ENCODE results near the gene ZSWIM7.

The ZSWIM7 gene

DNA sequence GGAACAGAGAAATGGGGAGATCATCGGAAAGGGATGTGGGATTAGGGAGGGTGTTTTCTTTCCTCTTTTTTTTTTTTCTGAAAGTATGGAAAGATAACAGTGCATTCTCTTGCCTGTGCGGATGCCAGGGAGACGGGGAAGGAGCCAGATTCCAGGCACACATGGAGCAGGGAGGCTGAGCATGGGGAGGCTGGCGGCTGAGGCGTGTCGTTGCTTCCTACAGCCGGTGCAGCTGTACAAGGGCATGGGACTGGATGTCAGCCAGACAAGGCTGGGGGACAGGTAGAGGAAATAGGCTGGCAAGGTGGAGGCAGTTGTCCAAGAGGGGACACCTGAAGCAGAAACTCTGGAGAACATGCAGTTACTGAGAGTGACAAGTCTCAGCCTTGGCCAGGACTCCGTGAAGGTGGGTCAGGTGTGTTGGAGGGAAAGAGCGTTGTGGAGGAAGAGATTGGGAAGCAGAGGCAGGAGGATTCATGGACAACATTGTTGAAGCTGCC, 71.2 kb downstream of the ZSWIM7 start:
- DNase-seq = no peak
